ENCODE measurements around the gene LRRC2.
"Not testable (repeated sequence)": the region's sequence is repeated elsewhere in the genome, so short reads cannot be mapped to it uniquely, and the experiment has no call there.

The LRRC2 gene

DNA sequence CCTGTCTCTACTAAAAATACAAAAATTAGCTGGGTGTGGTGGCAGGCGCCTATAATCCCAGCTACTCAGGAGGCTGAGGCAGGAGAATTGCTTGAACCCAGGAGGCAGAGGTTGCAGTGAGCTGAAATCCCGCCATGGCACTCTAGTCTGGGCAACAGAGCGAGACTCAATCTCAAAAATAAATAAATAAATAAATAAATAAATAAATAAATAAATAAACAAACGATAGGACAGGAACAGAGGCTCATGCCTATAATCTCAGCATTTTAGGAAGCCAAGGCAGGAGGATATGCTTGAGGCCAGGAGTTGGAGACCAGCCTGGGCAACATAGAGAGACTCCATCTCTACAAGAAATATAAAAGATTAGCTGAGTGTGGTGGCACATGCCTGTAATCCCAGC, 43.9 kb downstream of the LRRC2 start:
- DNase-seq = not testable (repeated sequence)

DNA sequence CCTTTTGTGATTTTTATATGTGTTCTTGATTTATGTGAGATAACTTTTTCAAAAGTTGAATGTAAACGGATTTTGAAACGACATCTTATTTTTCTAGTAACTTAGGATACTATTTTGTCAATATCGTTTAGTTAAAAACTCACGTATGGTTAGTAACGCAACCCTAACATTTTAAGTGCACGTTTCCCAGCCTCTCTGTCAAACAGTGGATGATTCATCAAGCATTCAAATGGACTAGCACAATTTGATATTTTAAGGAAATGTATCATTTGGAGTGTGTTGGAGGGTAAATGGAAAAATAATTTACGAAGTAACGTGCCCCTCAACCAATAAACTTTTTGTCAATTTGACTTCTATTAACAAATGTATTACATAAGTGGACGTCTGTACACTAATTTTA, 45.0 kb downstream of the LRRC2 start:
- DNase-seq = no peak

DNA sequence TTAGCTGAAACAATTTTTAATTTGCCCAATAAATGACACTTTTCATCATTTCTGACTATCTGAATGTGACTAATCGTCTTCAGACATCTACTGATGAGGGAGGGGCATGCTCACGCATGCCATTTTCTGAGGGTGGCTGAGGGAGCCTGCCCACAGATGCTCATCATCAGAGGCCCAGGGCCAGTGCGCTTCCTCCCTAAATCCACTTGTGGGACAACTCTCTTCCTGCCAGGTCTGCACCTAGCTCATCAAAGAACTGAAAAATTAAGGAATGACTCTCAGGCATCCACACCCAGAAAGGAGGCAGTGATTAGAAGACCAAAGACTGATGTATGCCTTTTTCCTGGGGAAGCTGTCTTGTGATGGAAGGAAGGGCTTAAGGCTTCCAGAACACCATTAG, 45.6 kb downstream of the LRRC2 start:
- DNase-seq = no peak

DNA sequence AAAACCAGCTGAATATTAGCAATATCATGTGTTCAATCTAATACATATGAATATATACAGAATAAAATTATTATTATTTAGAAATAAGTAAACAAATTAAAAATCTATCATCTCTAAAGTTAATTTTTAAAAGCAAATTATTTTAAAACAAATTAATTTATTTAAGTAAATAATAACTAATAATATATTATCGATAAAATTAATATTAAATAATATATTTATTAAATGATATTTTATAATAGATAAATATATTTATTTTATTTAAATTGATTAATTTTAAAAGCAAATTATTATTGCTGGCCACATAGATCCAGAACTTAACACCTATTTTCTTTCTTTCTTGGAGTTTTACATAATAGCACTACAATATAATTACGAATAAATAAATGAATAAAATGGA, 46.1 kb downstream of the LRRC2 start:
- DNase-seq = no peak

DNA sequence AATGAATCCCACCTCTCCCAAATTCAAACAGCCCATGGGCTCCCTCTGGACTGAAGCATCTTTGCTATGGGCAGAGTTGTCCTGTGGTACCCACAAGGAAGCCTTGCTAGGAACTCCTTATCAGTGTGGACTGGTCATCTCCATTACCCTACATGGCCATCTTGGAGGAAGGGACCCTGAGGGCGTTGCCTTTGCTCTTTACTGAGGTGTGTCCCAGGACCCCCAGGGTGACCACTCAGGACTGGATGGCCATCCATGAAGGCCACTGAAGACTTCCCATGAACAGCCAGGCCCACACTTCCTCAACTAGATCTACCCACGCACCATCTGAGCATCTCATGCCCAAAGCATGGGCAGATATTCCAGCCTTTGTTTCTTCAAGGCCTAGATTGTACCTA, 48.3 kb downstream of the LRRC2 start:
- no peak for DNase-seq

DNA sequence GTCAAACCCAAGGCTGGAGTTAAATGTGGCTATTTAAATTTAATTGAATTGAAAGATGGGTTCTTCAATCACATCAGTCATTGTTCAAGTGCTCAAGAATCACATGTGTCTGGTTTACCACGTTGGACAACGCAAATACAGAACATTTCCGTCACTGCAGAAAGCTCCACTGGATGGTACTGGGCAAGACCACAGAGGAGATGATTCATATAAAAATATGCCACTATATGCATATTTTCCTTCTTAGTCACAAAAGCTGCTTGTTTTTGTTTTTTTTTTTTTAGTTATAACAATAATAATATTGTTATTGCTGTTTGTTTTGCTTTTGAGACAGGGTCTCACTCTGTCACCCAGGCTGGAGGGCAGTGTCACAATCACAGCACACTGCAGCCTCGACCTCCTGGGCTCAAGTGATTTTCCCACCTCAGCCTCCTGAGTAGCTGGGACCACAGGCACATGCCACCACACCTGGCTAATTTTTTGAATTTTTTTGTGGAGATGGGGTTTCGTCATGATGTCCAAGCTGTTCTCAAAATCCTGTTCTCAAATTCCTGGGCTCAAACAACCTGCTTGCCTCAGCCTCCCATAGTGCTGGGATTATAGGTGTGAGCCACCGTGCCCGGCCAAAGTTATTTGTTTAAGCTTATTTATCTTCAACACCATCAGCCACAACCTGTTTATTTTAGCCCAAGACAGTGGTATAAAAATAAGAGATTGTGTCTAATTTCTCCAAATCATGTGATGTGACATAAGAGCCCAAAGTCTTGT, 48.9 kb downstream of the LRRC2 start:
- no peak for DNase-seq

DNA sequence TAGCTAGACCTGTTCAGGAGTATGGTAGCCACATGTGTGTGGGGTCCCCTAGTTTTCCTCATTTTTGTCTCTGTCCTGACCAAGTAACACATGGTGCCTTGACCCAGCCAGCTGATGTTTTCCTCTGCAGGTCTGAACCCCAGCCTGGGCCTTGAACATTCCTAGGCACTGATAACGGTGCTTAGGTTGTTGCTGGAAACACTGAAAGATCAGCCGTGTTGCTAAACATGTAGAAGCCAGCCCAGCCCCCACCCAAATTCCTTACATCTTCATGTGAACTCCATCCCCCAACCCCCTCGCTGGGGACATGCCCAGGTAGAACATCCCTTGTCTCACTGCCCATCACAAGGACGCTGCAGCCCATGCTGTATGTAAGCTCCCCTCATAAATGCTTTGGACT, 49.6 kb downstream of the LRRC2 start:
- no peak for DNase-seq

DNA sequence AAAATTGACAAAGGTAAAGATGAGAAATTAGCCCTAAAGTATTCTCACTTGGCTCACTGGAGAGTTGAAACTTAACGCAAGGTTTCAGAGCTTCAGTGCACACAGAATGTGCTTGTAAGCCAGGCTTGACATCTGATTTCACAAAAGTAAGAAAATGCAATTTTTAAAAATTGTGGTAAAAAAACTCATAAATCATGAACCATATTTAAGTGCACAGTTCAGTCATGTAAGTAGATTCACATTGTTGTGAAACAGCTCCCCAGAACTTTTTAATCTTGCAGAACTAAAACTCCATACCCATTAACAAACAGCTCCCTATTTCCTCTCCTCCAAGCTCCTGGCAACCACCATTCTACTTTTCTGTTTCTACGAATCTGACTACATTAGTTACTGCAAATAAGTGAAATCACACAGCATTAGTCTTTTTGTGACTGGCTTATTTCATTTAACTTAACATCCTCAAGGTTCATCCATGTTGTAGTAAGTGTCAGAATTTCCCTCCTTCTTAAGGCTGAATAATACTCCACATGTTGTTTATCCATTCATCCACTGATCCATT, 53.8 kb downstream of the LRRC2 start:
- no peak for DNase-seq

DNA sequence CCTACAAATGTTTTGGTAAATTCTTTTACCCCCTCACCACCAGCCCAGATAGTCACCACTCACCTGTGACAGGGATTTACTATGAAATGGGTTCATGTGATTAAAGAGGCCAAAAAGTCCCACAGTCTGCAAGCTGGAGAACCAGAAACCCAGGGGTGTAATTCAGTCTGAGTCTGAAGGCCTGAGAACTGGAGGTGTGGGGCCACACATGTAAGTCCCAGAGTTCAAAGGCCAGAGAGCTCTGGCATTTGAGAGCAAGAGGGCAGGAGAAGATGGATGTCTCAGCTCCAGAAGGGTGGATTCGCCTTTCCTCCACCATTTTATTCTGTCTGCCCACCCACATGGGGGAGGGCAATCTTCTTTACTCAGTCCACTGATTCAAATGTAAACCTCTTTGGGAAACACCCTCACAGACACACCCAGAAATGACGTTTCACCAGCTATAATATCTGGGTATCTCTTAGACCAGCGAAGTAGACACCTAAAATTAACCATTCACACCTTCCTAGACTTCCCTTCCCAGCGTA, 56.4 kb downstream of the LRRC2 start:
- no peak for DNase-seq

DNA sequence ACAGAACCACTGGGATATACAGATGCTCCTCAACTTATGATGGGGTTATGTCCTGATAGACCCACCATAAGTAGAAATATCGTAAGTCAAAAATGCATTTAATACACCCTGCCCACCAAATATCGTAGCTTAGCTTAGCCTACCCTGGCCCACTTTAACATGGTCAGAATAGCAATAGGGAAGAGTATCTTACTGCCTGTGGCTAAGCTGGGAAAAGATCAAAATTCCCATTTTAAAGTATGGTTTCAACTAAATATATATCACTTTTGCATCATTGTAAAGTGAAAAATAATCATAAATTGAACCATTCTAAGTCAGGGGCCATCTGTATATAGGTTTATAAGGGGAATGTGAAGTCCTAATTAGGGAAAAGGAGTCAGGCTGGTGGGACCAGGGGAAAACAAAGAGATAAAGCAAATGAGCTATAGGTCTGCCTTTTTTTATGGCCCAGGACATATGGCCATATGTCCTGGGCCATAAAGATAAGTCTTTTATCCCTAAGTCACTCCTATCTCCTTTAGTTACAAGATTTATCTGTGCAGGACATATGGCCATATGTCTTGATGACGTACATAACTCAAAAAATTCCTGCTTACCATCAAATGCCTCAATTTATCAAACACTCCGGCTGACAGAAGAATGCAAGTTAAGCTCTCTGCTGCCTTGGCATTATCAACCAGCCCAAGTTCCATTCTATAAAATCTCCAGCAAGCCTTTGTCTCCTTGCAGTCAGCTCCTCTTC, 57.1 kb downstream of the LRRC2 start:
- no peak for DNase-seq

DNA sequence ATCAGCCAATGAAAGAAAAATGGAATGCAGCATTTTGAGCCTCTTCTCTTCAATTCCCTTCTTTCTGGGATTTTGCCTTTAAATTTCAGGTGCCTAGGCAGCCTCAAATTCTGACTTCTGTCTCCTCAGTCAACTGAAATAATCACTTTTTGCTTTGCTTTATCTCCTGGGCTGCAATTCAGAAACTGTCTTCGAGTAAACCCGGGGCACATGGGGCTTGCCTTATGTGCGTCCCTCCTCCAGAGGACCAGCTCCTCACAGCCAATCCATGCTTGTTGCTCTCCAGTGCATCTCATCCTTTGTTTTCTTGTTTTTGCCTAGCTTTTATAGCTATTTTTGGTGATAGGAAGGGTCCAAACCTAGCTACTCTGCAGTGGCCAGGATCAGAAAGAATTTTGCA, 59.6 kb downstream of the LRRC2 start:
- no peak for DNase-seq

DNA sequence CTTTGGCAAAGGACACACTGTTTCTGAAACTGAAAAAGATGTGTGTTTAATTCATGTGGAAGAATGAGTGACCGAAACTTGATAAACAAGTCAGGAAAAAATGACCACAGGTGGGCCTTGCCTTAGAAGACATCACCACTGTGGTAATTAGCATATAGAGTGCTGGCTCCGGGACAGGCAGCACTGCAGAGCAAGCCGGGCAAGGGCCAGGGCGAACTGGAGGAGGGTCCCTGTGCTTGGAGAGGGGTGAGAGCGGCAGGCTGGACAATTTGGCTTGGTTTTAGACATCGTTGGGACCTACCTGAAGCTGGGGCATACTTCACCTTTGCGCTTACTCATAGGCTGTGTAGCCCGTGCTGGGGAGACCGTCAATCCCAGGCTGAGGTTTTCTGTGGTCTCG, 60.1 kb downstream of the LRRC2 start:
- DNase-seq = no peak

DNA sequence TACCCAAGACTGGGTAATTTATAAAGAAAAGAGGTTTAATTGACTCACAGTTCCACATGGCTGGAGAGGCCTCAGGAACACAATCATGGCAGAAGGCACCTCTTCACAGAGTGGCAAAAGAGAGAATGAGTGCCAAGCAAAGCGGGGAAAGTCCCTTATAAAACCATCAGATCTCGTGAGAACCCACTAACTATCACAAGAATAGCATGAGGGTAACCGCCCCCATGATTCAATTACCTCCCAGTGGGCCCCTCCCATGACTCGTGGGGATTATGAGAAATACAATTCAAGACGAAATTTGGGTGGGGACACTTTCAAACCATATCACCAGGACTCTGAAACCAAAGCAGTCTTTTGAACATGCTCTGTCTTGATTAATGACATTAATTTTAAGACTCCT, 61.3 kb downstream of the LRRC2 start:
- no peak for DNase-seq

DNA sequence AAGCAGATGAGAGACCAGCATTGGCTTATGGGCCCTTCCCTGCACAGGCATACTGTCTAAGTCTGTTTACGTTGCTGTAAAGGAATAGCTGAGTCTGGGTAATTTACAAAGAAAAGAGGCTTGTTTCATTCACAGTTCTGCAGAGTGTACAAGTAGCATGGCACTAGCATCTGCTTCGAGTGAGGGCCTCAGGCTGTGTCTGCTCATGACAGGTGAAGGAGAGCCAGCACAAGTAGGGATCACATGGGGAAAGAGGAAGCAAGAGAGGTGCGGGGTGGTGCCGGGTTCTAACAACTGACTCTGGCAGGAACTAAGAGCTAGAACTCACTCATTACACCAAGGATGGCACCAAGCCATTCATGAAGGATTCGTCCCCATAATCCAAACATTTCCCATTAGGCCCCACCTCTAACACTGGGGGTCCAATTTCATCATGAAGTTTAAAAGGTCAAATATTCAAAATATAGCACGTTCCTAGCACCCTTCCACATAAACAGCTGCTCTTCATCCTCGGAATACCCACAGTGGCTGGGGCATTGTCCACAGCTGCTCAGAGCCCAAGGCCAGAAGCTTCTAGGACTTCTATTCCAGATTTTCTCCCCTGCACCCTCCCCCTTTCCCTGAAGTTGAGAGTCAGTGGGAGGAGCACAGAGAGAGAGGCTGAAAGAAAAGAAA, 62.8 kb downstream of the LRRC2 start:
- DNase-seq = no peak

DNA sequence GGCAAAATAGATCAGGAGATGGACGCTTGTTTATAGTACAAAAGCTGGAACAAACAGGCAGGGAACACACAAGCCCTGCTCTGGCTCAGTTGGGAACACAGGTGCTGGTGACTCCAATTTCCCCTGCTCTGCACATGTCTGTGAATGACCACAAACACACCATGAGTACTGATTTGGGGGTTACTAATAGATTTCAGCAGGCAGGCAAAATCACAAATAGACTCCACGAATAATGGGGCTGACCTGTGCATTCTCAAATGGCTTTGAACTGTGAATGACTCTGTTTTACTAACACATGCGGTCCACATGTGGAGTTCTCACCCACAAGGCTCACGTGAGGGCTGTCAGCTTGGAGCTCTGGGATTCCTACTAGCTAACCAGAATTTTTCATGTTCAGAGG, 64.4 kb downstream of the LRRC2 start:
- no peak for DNase-seq

DNA sequence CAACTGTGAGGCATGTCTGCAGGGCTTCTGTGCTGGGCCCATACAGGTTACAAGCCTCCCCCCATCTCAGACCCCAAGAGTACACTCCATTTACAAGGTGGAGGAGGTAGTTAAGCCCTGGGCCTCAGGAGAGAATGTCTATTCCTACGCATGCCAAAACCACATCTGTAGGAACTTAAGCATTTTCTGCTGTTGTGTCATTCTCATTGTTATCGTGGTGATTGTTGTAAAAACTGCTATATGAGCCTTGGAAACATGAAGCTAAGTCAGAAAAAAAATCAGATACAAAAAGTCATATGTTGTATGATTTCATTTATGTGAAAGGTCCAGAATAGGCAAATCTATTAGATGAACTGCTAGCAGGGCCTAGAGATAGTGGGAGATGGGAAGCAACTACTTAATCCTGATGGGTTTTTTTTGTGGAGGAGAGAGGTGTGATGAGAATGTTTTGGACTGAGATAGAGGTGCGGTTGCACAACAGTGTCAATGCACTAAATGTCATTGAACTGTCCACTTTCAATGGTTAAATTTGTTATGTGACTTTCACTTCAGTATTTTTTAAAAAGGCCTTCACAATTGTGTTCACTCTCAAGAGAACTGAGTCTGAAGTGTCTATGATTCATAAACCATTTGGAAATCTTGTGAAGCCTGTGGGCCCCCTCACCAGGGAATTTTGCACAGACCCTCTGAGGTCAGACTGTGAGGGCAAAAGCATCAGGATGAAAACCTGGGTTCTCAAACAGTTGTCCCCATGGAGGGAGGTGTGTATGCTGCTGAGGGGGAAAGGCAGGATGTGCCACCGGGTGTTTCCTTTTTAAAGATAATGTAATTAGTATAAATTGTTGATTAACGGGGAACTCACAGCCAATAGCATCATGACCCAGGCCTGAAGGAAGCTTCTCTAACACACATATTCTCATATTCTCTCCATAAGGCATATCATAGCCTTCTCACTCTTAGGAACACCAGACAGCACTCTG, 65.2 kb downstream of the LRRC2 start:
- DNase-seq = no peak

DNA sequence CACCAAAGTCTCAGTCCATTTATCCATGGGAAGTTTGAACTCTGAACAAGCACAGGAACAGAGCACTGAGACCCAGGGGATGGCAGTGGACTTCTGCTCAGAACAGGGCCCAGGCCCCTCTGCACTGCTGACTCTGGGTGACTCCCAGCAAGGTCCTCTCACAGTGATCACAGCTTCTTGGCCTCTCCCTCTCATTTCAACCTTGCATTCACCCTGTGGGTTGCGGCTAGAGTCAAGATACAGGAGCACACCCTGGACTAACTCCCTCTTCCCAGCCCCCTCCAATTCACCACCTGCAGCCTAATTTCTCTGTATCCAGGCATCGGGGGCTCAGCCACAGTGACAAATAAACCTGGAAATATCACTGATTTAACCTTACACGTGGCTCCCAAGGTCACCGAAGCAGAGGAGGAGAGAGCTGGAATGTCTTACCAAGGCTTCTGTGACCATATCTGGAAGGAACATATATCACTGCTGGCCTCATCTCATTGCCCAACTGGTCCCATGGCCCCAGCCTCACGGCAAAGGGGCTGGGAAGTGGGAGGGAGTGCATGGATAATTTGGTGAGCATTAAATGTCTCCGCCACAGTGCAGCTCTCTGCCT, 67.1 kb downstream of the LRRC2 start:
- no peak for DNase-seq

DNA sequence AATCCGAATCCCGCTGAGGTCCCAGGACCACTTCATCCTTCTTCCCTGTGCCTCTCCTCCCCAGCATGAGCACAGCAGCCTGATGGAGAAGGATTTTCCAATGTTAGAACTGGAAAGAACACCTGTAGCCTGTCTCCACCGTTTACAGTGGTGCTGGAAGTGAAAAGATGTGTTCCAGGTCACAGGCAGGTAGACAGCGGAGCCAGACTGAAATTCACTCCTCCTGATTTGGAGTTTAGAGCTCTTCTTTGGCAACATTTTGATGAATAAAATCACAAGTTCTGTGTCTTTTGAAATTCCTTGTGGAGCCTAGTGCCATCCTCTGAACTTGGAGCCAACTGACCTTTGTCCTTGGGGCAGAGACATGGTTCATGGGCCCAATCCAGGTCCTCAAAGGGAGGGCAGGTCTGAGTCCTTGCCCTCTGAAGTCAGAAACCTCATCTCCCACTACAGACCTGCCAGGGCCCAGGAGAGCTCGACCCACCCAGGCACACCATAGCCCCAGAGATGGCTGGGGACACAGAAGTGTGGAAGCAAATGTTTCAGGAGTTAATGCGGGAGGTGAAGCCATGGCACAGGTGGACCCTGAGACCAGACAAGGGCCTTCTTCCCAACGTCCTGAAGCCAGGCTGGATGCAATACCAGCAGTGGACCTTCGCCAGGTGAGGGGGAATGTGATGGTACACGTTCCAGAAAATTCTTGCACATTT, 68.4 kb downstream of the LRRC2 start, which contains the start of gene RTP3:
TSS of gene RTP3 (plus strand) at position 421 of the 710 bp plus-strand sequence. CDS start at position 508, 87 bp downstream.
- DNase-seq = no peak

DNA sequence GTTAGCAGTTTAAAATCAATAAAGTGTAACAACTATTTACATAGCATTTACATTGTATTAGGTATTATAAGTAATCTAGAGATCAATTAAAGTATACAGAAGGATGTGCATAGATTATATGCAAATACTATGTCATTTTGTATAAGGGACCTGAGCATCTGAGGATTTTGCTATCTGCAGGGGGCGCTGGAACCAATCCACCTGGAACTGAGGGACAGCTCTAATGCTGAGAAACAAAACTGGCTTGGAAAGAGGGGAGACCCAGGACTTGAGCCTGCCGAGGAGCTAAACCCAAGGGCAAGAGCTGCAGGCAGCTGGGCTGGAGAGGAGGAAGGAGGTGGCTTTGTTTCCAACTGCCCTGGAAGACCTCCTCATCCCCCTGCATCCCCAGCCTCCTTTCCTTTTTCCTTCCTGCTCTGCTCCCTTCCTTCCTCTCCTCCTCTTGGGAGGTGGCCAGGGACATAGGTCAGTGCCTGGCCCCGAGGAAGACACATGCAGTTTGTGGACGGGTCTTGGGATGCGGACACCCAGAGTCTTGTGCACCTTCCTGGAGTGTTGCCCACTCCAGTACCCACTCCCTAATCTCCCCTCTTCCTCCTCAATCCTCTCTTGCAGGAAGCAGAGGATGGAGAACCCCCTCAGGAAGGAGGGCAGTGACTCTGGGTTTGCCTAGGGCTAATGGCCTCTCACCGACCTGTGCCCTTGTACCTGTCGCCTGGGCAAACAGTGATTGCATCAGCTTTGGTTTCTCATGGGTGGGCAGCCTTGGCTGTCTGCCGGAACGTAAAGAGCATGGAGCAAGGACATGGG, 69.2 kb downstream of the LRRC2 start:
- peak; percentile 23 to 45 for DNase-seq

DNA sequence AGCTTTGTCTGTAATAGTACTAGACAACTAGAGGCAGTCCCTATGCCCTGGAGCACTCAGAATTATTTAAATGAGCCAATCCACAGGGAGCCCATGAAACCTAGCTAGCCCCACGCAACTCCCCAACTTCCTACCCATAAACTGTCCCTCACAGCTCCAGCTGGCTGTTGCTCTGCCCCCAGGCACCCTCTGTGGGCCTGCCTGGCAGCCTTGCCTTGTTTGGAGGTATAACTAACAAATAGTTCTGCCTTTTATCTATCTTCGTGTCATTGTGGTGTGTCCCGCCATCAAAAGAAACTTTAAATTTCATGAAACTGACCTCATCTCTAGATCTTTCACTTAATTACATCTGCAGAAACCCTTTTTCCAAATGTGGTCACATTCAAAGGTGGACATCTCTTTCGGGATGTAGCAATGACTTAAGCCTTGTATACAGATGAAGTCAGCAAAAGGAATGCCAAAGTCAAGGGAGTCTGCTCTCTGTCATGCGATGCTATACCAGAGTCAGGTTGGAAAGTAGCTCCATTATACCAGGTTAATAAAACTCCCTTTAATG, 70.1 kb downstream of the LRRC2 start:
- DNase-seq = no peak
